B cell (primary cell): Measurements from ENCODE around the gene EXOC6.
"Not testable (repeated sequence)": the region's sequence is repeated elsewhere in the genome, so short reads cannot be mapped to it uniquely, and the experiment has no call there.

Experiments used
- CTCF ChIP-seq: fragments of 200-600 bp; IDR thresholded peaks from one replicate; pipeline ENCODE4 v1.8.0; 2022; ENCODE audit warnings: antibody characterized with exemption, mild to moderate bottlenecking
- EZH2 ChIP-seq: IDR thresholded peaks from 2 replicates; pipeline ENCODE4 v1.6.1; 2012; ENCODE audit warnings: borderline replicate concordance, low read depth, mild to moderate bottlenecking, moderate library complexity, low read length; ENCODE audit not compliant: insufficient read depth, poor library complexity, severe bottlenecking

DNA sequence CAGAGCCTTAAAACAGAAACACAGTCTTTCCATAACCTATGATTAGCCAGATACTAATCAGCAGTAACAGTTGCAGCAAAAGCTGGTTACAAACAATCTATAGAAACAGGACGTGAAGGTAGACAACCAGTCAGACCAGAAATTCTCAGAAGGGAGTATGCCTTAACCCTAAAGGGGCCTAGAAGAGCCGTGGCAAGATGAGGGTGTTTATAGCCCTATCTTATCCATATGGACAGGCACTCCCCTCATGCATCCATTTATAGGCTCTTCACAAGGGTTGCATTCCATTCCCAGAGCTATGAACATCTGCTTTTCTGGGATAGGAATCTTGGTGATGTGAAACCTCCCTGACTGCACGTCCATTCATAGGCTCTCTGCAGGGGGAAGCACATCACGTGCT lies 64.3 kb downstream of the EXOC6 start:
- not testable (repeated sequence) for TF ChIP-seq CTCF, EZH2
